Endothelial cell (in vitro differentiated cells): Measurements from ENCODE around the gene LMF1. TPM values are rescaled to one million over a fixed set of nuclear protein-coding genes. Genes with fewer than 3 reads are reported as not detected.

Source experiments
- DNase-seq: peaks from one replicate; pipeline ENCODE4 v3.0.0; 2021; ENCODE audit warnings: low spot score
- H3K27ac Mint-ChIP-seq: one replicate; pipeline ENCODE4 v1.8.0; 2021; ENCODE audit warnings: mixed read lengths, inconsistent platforms; ENCODE audit not compliant: unreplicated experiment
- H3K27me3 Mint-ChIP-seq: one replicate; pipeline ENCODE4 v1.8.0; 2021; ENCODE audit warnings: mild to moderate bottlenecking, moderate library complexity, mixed read lengths, inconsistent platforms; ENCODE audit not compliant: unreplicated experiment
- H3K36me3 Mint-ChIP-seq: one replicate; pipeline ENCODE4 v1.8.0; 2021; ENCODE audit warnings: mild to moderate bottlenecking, low read depth, mixed read lengths, inconsistent platforms; ENCODE audit not compliant: unreplicated experiment
- H3K4me1 Mint-ChIP-seq: one replicate; pipeline ENCODE4 v1.8.0; 2021; ENCODE audit warnings: mild to moderate bottlenecking, mixed read lengths, inconsistent platforms; ENCODE audit not compliant: unreplicated experiment
- H3K4me3 Mint-ChIP-seq: one replicate; pipeline ENCODE4 v1.8.0; 2021; ENCODE audit warnings: mild to moderate bottlenecking, mixed read lengths, inconsistent platforms; ENCODE audit not compliant: unreplicated experiment
- H3K9me3 Mint-ChIP-seq: one replicate; pipeline ENCODE4 v1.8.0; 2021; ENCODE audit warnings: mixed read lengths, inconsistent platforms; ENCODE audit not compliant: unreplicated experiment
- CTCF ChIP-seq: fragments of 200-600 bp; sonication (generic); IDR thresholded peaks from one replicate; pipeline ENCODE4 v1.5.0; 2021; ENCODE audit warnings: antibody characterized with exemption; ENCODE audit not compliant: unreplicated experiment
- total RNA-seq: library from RNA; stranded (reverse); fragmentation: NEBNext Ultra II Directional; extraction: Animal tissue kit (Norgen Biotek cat#: 25700); gene quantifications from one replicate; pipeline ENCODE4 v1.2.1, GENCODE V29; 2021; ENCODE audit not compliant: unreplicated experiment

LMF1 gene
- total RNA-seq, 1 donor from 2014 or later: 21.7 TPM

- Mint-ChIP-seq H3K27me3 (no peaks in the 10 kb centered on the region), H3K27ac (no peak overlapping the region), H3K4me1 (no peaks in the 10 kb centered on the region), H3K36me3 (peaks cover 43% of the 10 kb centered on the region), H3K4me3 (no peak overlapping the region), H3K9me3 (no peaks in the 10 kb centered on the region)
- no peak for TF ChIP-seq CTCF
- no peak for DNase-seq
These were observed 46.0 kb downstream of the LMF1 start for GRCh38 chr16:924806-925205.

- peaks cover 43% of the 10 kb centered on the region for H3K36me3 Mint-ChIP-seq
- DNase-seq: no peak
- no peaks in the 10 kb centered on the region for H3K27me3 Mint-ChIP-seq
- H3K9me3 Mint-ChIP-seq: no peaks in the 10 kb centered on the region
- H3K27ac Mint-ChIP-seq: no peak overlapping the region
- no peaks in the 10 kb centered on the region for H3K4me1 Mint-ChIP-seq
- peak overlapping the region; percentile 19 for H3K4me3 Mint-ChIP-seq
- TF ChIP-seq CTCF: no peak
These were observed 46.7 kb downstream of the LMF1 start for GRCh38 chr16:924063-924462.

GRCh38 chr16:923184-923583, 47.6 kb downstream of the LMF1 start:
- Mint-ChIP-seq H3K4me3 (no peak overlapping the region), H3K9me3 (no peaks in the 10 kb centered on the region), H3K4me1 (no peaks in the 10 kb centered on the region), H3K27ac (no peak overlapping the region), H3K36me3 (peaks cover 43% of the 10 kb centered on the region), H3K27me3 (no peaks in the 10 kb centered on the region)
- DNase-seq: no peak
- no peak for TF ChIP-seq CTCF

- H3K27me3 Mint-ChIP-seq: no peaks in the 10 kb centered on the region
- H3K4me1 Mint-ChIP-seq: no peaks in the 10 kb centered on the region
- no peaks in the 10 kb centered on the region for H3K9me3 Mint-ChIP-seq
- no peak overlapping the region for H3K4me3 Mint-ChIP-seq
- H3K36me3 Mint-ChIP-seq: peaks cover 43% of the 10 kb centered on the region
- TF ChIP-seq CTCF: no peak
- no peak overlapping the region for H3K27ac Mint-ChIP-seq
- DNase-seq: no peak
These were observed 48.7 kb downstream of the LMF1 start for GRCh38 chr16:922051-922450.

- no peaks in the 10 kb centered on the region for H3K27me3 Mint-ChIP-seq
- no peak overlapping the region for H3K4me3 Mint-ChIP-seq
- H3K27ac Mint-ChIP-seq: no peak overlapping the region
- DNase-seq: no peak
- H3K36me3 Mint-ChIP-seq: peaks cover 42% of the 10 kb centered on the region
- no peaks in the 10 kb centered on the region for H3K4me1 Mint-ChIP-seq
- no peak for TF ChIP-seq CTCF
- H3K9me3 Mint-ChIP-seq: no peaks in the 10 kb centered on the region
These were observed 49.4 kb downstream of the LMF1 start for GRCh38 chr16:921321-921905.
